ENCODE measurements around the gene CENPA. TPM values are rescaled to one million over a fixed set of nuclear protein-coding genes. Genes with fewer than 3 reads are reported as not detected.

CENPA gene
- 7.7 and 18.0 TPM in 2 replicates for total RNA-seq

GRCh38 chr2:26785431-26786206, at the start of gene CENPA:
CENPA (plus strand) TSS chr2:26786056; CDS start chr2:26786197, 141 bp downstream.

GRCh38 chr2:26764078-26764887, 21.6 kb upstream of the CENPA start, which contains the start of gene SLC35F6:
SLC35F6 (plus strand) TSS chr2:26764284; CDS start chr2:26764350, 66 bp downstream.

Other genes starting within 250 kb of the CENPA start
- gene CIB4, start 144.7 kb upstream of the CENPA start, total RNA-seq, result not detected in 2 replicates
- 3.9 TPM in 1 of 2 replicates, not detected in the other for gene KCNK3, start 93.3 kb upstream of the CENPA start, total RNA-seq
- gene SLC35F6, start 21.8 kb upstream of the CENPA start, total RNA-seq, result 37.9 and 43.7 TPM in 2 replicates
- not detected in 2 replicates for gene DPYSL5, start 62.1 kb downstream of the CENPA start, total RNA-seq
- 4.9 and 9.7 TPM in 2 replicates for gene MAPRE3, start 184.6 kb downstream of the CENPA start, total RNA-seq
- gene TMEM214, start 246.9 kb downstream of the CENPA start, total RNA-seq, result 48.9 and 66.5 TPM in 2 replicates